HEK293 (cell line): Measurements from ENCODE around the gene DLX3.

Experiments
- CTCF ChIA-PET: fragments of 350-600 bp; formaldehyde crosslinking; extraction: SDS; loops from one replicate; lab custom pipeline; 2021; ENCODE audit warnings: antibody characterized with exemption; lab: Yijun Ruan, JAX
- POLR2A ChIA-PET: fragments of 300-600 bp; formaldehyde crosslinking; extraction: SDS; loops from one replicate; lab custom pipeline; 2020; ENCODE audit warnings: antibody characterized with exemption, inconsistent platforms; lab: Yijun Ruan, JAX
- H3K27ac ChIP-seq: fragments of 200-500 bp; sonication (Bioruptor generic); 2 replicates; pipeline ENCODE4 v1.5.1; 2014; ENCODE audit warnings: low read depth, low read length, control low read depth, inconsistent platforms; ENCODE audit errors: extremely low read depth
- H3K36me3 ChIP-seq, 2 experiments: fragments of 200-500 bp in 1 of 2; sonication (Bioruptor generic) in 1 of 2; 1 replicate in 1 of 2; 2 replicates in 1 of 2; pipeline ENCODE4 v1.5.1; 2014 to 2017; ENCODE audit warnings: inconsistent platforms in 2 of 2, low read length in 2 of 2; ENCODE audit not compliant: control insufficient read depth in 2 of 2, insufficient read depth in 1 of 2
- H3K4me1 ChIP-seq: fragments of 200-500 bp; sonication (Bioruptor generic); 2 replicates; pipeline ENCODE4 v1.5.1; 2014; ENCODE audit warnings: mild to moderate bottlenecking, low read length, inconsistent platforms; ENCODE audit not compliant: control insufficient read depth, insufficient read depth
- H3K4me3 ChIP-seq: 2 replicates; pipeline ENCODE4 v1.5.1; 2011; ENCODE audit warnings: low read depth, mild to moderate bottlenecking, control low read depth, low read length, moderate library complexity
- H3K9me3 ChIP-seq: fragments of 200-500 bp; sonication (Bioruptor generic); 2 replicates; pipeline ENCODE4 v1.5.1; 2014; ENCODE audit warnings: low read depth, low read length, inconsistent platforms; ENCODE audit not compliant: control insufficient read depth, insufficient read depth
- BCL11B ChIP-seq: fragments of 450-650 bp; formaldehyde crosslinking; IDR thresholded peaks from 2 replicates; pipeline ENCODE4 v1.5.1; 2016; ENCODE audit warnings: low read depth, missing biosample characterization, missing genetic modification characterization
- EGR2 ChIP-seq: fragments of 450-650 bp; formaldehyde crosslinking; IDR thresholded peaks from 2 replicates; pipeline ENCODE4 v1.5.1; 2016; ENCODE audit warnings: low read depth, missing biosample characterization, missing genetic modification characterization
- GLIS2 ChIP-seq: fragments of 450-650 bp; formaldehyde crosslinking; IDR thresholded peaks from 2 replicates; pipeline ENCODE4 v1.5.1; 2016; ENCODE audit warnings: missing biosample characterization, missing genetic modification characterization
- KLF16 ChIP-seq: fragments of 450-650 bp; formaldehyde crosslinking; IDR thresholded peaks from 2 replicates; pipeline ENCODE4 v1.5.1; 2017; ENCODE audit warnings: missing biosample characterization, missing genetic modification characterization
- KLF7 ChIP-seq: fragments of 450-650 bp; formaldehyde crosslinking; IDR thresholded peaks from 2 replicates; pipeline ENCODE4 v1.5.1; 2016; ENCODE audit warnings: missing biosample characterization, missing genetic modification characterization, borderline replicate concordance
- KLF9 ChIP-seq: fragments of 450-650 bp; formaldehyde crosslinking; IDR thresholded peaks from 2 replicates; pipeline ENCODE4 v1.5.1; 2016; ENCODE audit warnings: missing biosample characterization, missing genetic modification characterization, low read depth
- OSR2 ChIP-seq: fragments of 450-650 bp; formaldehyde crosslinking; IDR thresholded peaks from 2 replicates; pipeline ENCODE4 v1.5.1; 2016; ENCODE audit warnings: missing biosample characterization, missing genetic modification characterization
- PRDM10 ChIP-seq: fragments of 450-650 bp; formaldehyde crosslinking; IDR thresholded peaks from 2 replicates; pipeline ENCODE4 v1.5.1; 2016; ENCODE audit warnings: missing biosample characterization, missing genetic modification characterization
- SALL2 ChIP-seq: fragments of 450-650 bp; formaldehyde crosslinking; IDR thresholded peaks from 2 replicates; pipeline ENCODE4 v1.5.0; 2017; ENCODE audit warnings: missing biosample characterization, mild to moderate bottlenecking, missing genetic modification characterization, borderline replicate concordance
- SP3 ChIP-seq: fragments of 450-650 bp; formaldehyde crosslinking; IDR thresholded peaks from 2 replicates; pipeline ENCODE4 v1.5.1; 2016; ENCODE audit warnings: missing biosample characterization, missing genetic modification characterization
- SP7 ChIP-seq: fragments of 450-650 bp; formaldehyde crosslinking; IDR thresholded peaks from 2 replicates; pipeline ENCODE4 v1.5.1; 2016; ENCODE audit warnings: missing biosample characterization, missing genetic modification characterization
- ZBTB20 ChIP-seq: fragments of 450-650 bp; formaldehyde crosslinking; IDR thresholded peaks from 2 replicates; pipeline ENCODE4 v1.5.1; 2016; ENCODE audit warnings: missing biosample characterization, missing genetic modification characterization
- ZFP3 ChIP-seq: fragments of 450-650 bp; formaldehyde crosslinking; IDR thresholded peaks from 2 replicates; pipeline ENCODE4 v1.5.1; 2016; ENCODE audit warnings: low read depth, missing biosample characterization, missing genetic modification characterization
- ZIC2 ChIP-seq: fragments of 450-650 bp; formaldehyde crosslinking; IDR thresholded peaks from 2 replicates; pipeline ENCODE4 v1.5.1; 2016; ENCODE audit warnings: missing biosample characterization, missing genetic modification characterization
- ZNF19 ChIP-seq: fragments of 450-650 bp; formaldehyde crosslinking; IDR thresholded peaks from 2 replicates; pipeline ENCODE4; 2016; ENCODE audit warnings: missing biosample characterization, missing genetic modification characterization, low read depth
- ZNF23 ChIP-seq: fragments of 450-650 bp; formaldehyde crosslinking; IDR thresholded peaks from 2 replicates; pipeline ENCODE4 v1.5.1; 2016; ENCODE audit warnings: missing biosample characterization, missing genetic modification characterization, borderline replicate concordance
- ZNF354C ChIP-seq: fragments of 450-650 bp; formaldehyde crosslinking; IDR thresholded peaks from 2 replicates; pipeline ENCODE4 v1.5.1; 2016; ENCODE audit warnings: missing biosample characterization, missing genetic modification characterization, low read depth, borderline replicate concordance
- ZNF404 ChIP-seq: fragments of 450-650 bp; formaldehyde crosslinking; IDR thresholded peaks from 2 replicates; pipeline ENCODE4 v1.5.1; 2017; ENCODE audit warnings: missing biosample characterization, missing genetic modification characterization
- ZNF48 ChIP-seq: fragments of 450-650 bp; formaldehyde crosslinking; IDR thresholded peaks from 2 replicates; pipeline ENCODE4 v1.5.1; 2016; ENCODE audit warnings: missing biosample characterization, missing genetic modification characterization
- ZNF621 ChIP-seq: fragments of 450-650 bp; formaldehyde crosslinking; IDR thresholded peaks from 2 replicates; pipeline ENCODE4 v1.5.1; 2017; ENCODE audit warnings: missing biosample characterization, missing genetic modification characterization
- ZNF623 ChIP-seq: fragments of 450-650 bp; formaldehyde crosslinking; IDR thresholded peaks from 2 replicates; pipeline ENCODE4 v1.5.1; 2016; ENCODE audit warnings: missing biosample characterization, missing genetic modification characterization
- ZNF664 ChIP-seq: fragments of 450-650 bp; formaldehyde crosslinking; IDR thresholded peaks from 2 replicates; pipeline ENCODE4 v1.5.1; 2016; ENCODE audit warnings: missing biosample characterization, missing genetic modification characterization
- ZNF701 ChIP-seq: fragments of 450-650 bp; formaldehyde crosslinking; IDR thresholded peaks from 2 replicates; pipeline ENCODE4 v1.5.1; 2016; ENCODE audit warnings: missing biosample characterization, missing genetic modification characterization
- ZNF747 ChIP-seq: fragments of 450-650 bp; formaldehyde crosslinking; IDR thresholded peaks from 2 replicates; pipeline ENCODE4 v1.5.1; 2016; ENCODE audit warnings: missing biosample characterization, missing genetic modification characterization
- ZNF792 ChIP-seq: fragments of 450-650 bp; formaldehyde crosslinking; IDR thresholded peaks from 2 replicates; pipeline ENCODE4 v1.5.1; 2016; ENCODE audit warnings: missing biosample characterization, missing genetic modification characterization
- ZSCAN30 ChIP-seq: fragments of 450-650 bp; IDR thresholded peaks from 2 replicates; pipeline ENCODE4 v1.5.1; 2018; ENCODE audit warnings: missing biosample characterization, mild to moderate bottlenecking, missing genetic modification characterization, moderate library complexity
- TF ChIP-seq, protein P1 (sequence below): fragments of 450-650 bp; formaldehyde crosslinking; IDR thresholded peaks from 2 replicates; pipeline ENCODE4; 2016; ENCODE audit warnings: missing biosample characterization, missing genetic modification characterization
- TF ChIP-seq, protein P2 (sequence below): fragments of 450-650 bp; formaldehyde crosslinking; IDR thresholded peaks from 2 replicates; pipeline ENCODE4 v1.5.1; 2016; ENCODE audit warnings: missing biosample characterization, missing genetic modification characterization
- TF ChIP-seq, protein P3 (sequence below): sonication (generic); formaldehyde crosslinking; IDR thresholded peaks from 2 replicates; pipeline ENCODE4 v1.8.1; 2022; ENCODE audit warnings: mild to moderate bottlenecking, moderate library complexity, missing genetic modification reagents

The DLX3 gene

DNA sequence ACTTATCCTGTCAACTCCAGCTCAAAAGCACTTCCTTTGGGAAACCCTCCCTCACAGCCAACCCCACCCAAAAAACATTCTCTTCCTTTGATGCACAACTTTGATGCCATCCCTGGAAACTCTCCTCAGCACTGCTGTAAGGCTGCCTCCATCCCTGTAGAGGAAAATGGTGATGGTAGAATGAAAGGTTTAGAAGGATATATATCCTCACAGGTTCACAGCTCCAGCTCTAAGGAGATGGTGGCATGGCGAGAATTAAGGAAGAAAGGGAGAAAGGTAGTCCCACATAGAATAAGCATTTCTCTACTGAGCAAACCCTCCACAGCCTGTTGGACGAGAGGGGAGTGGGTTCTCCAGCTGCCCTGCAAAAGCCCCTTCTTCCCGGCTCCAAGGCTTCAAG, 28.3 kb downstream of the DLX3 start:
- TF ChIP-seq OSR2 (tag by site-specific recombination) (no peak), GLIS2 (tag by site-specific recombination) (no peak), ZNF404 (tag by site-specific recombination) (no peak), ZBTB20 (tag by site-specific recombination) (no peak), EGR2 (tag by site-specific recombination) (no peak), ZNF701 (tag by site-specific recombination) (no peak), KLF16 (tag by site-specific recombination) (no peak), ZNF664 (tag by site-specific recombination) (no peak), ZNF19 (tag by site-specific recombination) (no peak), BCL11B (tag by site-specific recombination) (no peak), ZNF23 (tag by site-specific recombination) (no peak), PRDM10 (tag by site-specific recombination) (no peak), ZNF623 (tag by site-specific recombination) (no peak), ZSCAN30 (no peak), ZNF621 (tag by site-specific recombination) (no peak)
- TF ChIP-seq, protein P1, sequence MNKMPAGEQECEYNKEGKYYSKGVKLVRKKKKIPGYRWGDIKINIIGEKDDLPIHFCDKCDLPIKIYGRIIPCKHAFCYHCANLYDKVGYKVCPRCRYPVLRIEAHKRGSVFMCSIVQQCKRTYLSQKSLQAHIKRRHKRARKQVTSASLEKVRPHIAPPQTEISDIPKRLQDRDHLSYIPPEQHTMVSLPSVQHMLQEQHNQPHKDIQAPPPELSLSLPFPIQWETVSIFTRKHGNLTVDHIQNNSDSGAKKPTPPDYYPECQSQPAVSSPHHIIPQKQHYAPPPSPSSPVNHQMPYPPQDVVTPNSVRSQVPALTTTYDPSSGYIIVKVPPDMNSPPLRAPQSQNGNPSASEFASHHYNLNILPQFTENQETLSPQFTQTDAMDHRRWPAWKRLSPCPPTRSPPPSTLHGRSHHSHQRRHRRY: no peak
- TF ChIP-seq, protein P2, sequence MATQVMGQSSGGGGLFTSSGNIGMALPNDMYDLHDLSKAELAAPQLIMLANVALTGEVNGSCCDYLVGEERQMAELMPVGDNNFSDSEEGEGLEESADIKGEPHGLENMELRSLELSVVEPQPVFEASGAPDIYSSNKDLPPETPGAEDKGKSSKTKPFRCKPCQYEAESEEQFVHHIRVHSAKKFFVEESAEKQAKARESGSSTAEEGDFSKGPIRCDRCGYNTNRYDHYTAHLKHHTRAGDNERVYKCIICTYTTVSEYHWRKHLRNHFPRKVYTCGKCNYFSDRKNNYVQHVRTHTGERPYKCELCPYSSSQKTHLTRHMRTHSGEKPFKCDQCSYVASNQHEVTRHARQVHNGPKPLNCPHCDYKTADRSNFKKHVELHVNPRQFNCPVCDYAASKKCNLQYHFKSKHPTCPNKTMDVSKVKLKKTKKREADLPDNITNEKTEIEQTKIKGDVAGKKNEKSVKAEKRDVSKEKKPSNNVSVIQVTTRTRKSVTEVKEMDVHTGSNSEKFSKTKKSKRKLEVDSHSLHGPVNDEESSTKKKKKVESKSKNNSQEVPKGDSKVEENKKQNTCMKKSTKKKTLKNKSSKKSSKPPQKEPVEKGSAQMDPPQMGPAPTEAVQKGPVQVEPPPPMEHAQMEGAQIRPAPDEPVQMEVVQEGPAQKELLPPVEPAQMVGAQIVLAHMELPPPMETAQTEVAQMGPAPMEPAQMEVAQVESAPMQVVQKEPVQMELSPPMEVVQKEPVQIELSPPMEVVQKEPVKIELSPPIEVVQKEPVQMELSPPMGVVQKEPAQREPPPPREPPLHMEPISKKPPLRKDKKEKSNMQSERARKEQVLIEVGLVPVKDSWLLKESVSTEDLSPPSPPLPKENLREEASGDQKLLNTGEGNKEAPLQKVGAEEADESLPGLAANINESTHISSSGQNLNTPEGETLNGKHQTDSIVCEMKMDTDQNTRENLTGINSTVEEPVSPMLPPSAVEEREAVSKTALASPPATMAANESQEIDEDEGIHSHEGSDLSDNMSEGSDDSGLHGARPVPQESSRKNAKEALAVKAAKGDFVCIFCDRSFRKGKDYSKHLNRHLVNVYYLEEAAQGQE: no peak
- TF ChIP-seq, all 188 proteins: peak for 0
- Histone ChIP-seq H3K27ac (no peak overlapping the region), H3K4me3 (no peak overlapping the region), H3K36me3 (no peaks in the 10 kb centered on the region), H3K4me1 (no peaks in the 10 kb centered on the region), H3K9me3 (no peaks in the 10 kb centered on the region)
- ChIA-PET POLR2A (interaction anchor here (1.5 kb wide), 1 partner anchor 28 kb away, joined by 5 read pairs; the partner anchor contains the start of gene DLX3), CTCF (interaction anchor here (0.6 to 3.2 kb wide), 5 partner anchors 14 to 203 kb away, joined by 3 to 23 read pairs (median 6); no protein-coding TSS in a partner anchor)

DNA sequence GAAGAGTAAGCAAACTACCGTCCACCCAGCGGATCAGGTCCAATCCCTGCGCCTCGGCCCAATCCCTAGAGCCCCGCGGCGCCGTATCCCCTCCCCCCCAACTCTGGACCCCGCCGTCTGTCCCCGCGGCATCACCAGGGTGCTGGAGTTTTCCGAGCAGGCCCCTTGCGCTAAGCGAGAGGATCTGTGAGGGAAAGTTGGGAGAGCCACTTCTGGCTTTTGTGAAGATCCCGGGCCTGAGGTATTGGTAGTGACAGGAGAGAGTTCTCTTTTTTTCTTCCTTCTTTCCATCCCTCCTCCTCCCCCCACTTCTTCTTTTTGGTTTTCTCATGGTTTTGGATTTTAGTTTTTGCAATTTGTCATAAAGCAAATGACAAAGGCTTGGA, 29.5 kb downstream of the DLX3 start:
- ChIA-PET CTCF (interaction anchor here (0.6 to 3.2 kb wide), 3 partner anchors 13 to 1770 kb away, joined by 3 to 23 read pairs (median 21); no protein-coding TSS in a partner anchor), POLR2A (no interaction called here)
- no peaks in the 10 kb centered on the region for H3K9me3 ChIP-seq
- H3K4me3 ChIP-seq: no peak overlapping the region
- H3K4me1 ChIP-seq: no peaks in the 10 kb centered on the region
- no peaks in the 10 kb centered on the region for H3K36me3 ChIP-seq
- no peak overlapping the region for H3K27ac ChIP-seq
- TF ChIP-seq ZIC2 (tag by site-specific recombination): no peak
- no peak for TF ChIP-seq SALL2 (tag by site-specific recombination)
- no peak for TF ChIP-seq SP7
- no peak for TF ChIP-seq ZNF48 (tag by site-specific recombination)
- no peak for TF ChIP-seq ZNF792 (tag by site-specific recombination)
- TF ChIP-seq ZFP3 (tag by site-specific recombination): no peak
- no peak for TF ChIP-seq SP3 (tag by site-specific recombination)
- TF ChIP-seq ZNF354C (tag by site-specific recombination): no peak
- TF ChIP-seq ZNF747 (tag by site-specific recombination): no peak
- no peak for TF ChIP-seq KLF9 (tag by site-specific recombination)
- no peak for TF ChIP-seq KLF7 (tag by site-specific recombination)
- TF ChIP-seq, protein P3, sequence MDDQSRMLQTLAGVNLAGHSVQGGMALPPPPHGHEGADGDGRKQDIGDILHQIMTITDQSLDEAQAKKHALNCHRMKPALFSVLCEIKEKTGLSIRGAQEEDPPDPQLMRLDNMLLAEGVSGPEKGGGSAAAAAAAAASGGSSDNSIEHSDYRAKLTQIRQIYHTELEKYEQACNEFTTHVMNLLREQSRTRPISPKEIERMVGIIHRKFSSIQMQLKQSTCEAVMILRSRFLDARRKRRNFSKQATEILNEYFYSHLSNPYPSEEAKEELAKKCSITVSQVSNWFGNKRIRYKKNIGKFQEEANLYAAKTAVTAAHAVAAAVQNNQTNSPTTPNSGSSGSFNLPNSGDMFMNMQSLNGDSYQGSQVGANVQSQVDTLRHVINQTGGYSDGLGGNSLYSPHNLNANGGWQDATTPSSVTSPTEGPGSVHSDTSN (CRISPR knock-in tag): no peak
